HG03342 (cell line): Measurements from ENCODE around the gene HPD.

Experiments used
- ATAC-seq: cut with Tn5 transposase; IDR thresholded peaks from one replicate; pipeline ENCODE4 v1.9.1; 2021; ENCODE audit warnings: mild to moderate bottlenecking, moderate library complexity; ENCODE audit not compliant: unreplicated experiment

Gene HPD

DNA sequence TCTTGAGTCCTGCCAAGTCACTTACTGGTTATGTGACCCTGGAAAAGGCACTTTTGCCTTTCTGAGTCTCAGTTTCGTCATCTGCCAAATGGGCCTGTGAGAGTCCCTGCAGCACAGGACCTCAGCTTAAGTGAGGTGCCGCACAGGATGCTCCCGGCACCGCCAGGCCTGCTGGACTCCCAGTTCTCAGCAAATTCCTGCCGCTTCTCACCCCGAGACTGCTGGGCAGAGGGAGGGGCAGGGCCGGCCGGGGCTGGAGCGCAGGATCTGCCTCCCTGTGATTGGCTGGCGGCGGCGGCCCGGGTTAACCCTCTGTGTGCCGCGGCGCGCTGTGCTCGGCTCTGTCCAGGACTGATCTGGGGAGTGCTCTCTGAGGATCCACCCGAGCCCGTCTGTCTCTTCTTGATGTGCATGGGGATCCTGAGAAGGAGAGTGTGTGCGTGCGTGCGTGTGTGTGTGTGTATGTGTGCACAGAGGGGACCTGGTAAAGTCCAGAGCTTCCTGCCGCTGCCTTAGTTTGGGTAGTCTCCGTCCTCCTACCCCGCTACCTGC lies 46.3 kb downstream of the HPD start:
- no peak for ATAC-seq

DNA sequence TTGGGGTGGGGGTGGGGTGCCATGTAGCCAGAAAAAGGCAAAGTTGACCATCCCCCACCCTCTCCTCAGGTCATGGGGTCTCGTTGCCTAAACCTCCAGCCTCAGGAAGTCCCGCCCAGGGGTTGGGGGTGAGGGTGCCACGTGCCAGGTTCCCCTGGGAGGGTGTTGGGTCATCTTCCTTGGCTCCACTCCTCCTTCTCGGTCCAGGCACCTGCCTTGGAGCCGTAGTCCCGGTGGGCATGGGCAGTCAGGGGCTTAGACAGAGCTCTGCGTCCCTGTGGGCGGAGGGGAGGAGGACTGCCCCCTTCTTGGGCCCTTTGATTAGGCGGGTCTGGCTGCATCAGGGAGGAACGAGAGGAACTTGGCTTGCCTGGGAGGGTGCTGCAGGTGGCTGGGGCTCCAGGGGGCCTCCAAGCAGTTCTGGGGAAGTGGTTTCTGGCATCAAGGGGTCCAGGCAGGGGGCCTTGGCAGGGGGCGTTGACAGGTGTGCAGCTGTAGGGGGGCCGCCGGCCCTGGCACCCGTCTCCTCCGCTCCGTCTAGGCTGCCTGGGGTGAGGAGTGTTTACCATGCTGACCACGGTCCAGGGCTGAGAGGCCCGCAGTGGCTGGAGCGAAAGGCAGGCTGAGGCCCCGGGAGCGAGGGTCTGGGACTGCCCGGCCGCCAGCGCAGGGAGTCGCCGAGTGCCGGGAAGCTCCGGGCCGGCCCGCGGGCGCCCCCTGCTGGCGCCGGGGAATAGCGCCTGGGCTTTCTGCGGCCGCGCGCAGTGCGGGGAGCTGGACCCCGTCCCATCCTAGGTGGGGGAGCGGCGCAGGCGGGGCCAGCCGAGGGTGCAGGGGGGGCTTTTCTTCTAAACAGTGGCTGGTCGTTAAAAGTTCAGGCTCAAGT lies 47.0 kb downstream of the HPD start:
- no peak for ATAC-seq

DNA sequence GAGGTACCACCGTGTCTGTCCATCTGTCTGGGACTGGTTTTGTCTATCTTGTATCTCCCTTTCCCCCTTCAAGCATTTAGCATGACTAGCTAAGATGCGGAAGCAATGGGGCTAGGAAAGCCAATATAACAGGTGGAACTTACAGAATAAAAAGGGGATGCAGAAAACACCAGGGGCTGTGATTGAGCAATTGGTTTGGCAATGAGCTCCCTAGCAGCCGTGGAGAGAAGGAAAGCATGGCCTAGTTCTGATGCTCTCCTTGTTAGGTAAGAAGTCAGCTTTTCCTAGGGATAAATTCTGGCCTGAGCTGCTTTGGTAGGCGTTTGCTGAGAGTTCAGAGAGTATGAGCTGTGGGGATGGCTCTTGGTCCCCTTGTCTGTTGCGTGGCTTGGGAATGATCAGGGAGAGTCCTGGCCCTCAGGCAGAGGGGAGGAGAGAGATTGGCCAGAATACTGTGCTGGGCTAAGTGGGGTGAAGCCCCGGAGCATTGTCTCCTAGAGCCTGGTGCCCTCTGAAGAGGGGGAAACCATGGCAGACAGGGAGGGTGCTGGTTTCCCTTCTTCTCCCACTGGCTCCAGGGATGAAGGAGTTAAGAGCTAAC lies 47.7 kb downstream of the HPD start:
- no peak for ATAC-seq

- ATAC-seq, result no peak
These were observed 48.3 kb downstream of the HPD start for GRCh38 chr12:121810234-121810817.

- ATAC-seq, result no peak
These were observed 48.9 kb downstream of the HPD start for GRCh38 chr12:121809712-121810116.

GRCh38 chr12:121808623-121809022 lies 50.0 kb downstream of the HPD start:
- ATAC-seq, result no peak

DNA sequence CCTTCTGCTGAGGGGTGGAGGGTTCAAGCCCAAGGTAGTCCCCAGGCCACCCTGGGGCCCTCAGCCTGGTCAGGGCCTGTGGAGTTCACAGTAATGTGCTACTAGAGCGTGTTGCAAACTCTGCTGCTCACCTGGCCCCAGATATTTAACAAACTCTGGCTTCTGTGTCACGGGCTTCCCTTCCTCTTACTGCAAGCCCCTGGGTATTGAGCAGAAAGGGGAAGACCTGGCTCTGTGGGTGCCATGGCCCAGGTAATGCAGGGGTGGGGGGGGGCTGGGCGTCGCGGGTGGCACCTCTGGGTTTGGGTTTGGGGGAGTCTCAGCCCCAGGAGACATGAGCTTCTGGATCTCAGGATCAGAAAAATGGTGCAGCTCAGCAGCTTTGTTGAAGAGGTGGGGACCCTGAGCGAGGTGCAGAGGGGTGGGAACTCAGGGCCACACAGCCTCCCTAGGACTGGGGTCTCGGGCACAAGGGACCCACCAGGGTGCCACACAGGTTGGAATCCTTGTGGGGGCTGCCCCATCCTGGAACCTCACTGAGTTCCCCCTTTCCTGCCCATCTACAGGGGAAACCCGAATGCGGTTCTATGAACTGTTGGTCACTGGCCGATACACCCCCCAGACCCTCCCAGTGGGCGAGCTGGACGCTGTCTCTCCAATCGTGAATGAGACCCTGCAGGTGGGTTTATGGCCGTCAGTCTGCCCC lies 50.9 kb downstream of the HPD start:
- no peak for ATAC-seq

GRCh38 chr12:121806546-121807423 lies 51.9 kb downstream of the HPD start:
- no peak for ATAC-seq

- no peak for ATAC-seq
These were observed 52.6 kb downstream of the HPD start for GRCh38 chr12:121806009-121806545.

DNA sequence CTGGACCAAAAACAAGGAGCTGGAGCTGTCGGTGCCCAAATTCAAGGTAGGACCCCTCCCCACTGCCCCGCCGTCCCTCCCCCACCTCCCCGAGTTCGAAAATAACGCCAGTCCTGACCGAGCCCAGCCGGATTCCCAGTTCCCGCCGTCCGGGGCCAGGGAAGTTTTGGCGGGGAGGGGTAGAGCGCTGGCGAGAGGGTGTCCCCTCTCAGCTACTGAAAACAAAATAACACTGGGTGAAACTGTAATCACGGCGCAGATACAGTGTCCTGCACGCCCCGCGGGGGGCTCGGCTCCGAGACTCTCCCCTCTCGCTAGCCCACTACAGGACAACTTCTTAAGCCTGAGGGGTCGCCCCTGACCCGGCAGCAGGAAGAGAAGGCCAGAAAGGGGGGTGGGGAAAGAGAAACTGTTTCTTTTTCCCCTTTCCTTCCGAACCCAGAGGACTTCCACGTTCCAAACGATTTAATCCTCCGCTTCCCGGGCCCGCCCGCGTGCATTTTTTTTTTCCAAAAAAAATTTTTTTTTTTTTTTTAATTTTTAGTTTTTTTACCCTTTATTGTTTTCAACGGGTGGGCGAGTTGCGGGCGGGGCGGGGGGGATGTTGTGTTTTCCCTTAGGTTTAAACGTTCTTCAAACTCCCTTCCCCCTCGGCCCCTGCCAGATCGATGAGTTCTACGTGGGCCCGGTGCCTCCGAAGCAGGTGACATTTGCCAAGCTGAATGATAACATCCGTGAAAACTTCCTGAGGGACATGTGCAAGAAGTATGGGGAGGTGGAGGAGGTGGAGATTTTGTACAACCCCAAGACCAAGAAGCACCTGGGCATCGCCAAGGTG lies 53.3 kb downstream of the HPD start:
- ATAC-seq, result no peak

DNA sequence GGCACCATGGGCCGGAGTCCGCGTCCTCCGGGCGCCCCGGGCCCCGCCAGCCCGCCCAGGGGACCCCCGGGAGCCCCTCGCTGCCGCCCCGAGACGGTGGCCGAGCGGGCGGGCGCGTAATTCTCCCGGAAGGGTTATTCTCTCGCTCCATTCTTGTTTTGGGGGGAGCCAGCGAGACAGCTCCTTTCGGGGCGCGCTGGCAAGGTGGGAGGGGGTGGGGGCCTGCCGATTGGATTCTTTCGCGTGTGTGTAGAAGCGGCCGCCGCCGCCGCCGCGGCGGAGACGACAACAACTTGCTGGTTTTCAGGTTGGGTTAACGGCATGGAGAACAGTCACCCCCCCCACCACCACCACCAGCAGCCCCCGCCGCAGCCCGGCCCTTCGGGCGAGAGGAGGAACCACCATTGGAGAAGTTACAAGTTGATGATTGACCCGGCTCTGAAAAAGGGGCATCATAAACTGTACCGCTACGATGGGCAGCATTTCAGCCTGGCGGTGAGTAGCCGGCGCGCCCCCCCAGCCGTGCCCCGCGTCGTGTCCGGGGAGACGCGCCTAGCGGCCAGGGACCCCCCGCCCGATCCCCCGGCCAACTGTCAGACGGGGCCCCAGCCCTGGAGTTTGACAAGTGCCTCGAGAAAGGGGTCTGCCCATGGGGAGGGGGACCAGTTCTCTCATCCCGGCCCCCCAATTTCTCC lies 54.1 kb downstream of the HPD start:
- ATAC-seq, result no peak

GRCh38 chr12:121803861-121804416 lies 54.7 kb downstream of the HPD start, which contains the start of gene SETD1B:
SETD1B (plus strand) TSS chr12:121804009; CDS start chr12:121804738, 729 bp downstream.
- no peak for ATAC-seq

DNA sequence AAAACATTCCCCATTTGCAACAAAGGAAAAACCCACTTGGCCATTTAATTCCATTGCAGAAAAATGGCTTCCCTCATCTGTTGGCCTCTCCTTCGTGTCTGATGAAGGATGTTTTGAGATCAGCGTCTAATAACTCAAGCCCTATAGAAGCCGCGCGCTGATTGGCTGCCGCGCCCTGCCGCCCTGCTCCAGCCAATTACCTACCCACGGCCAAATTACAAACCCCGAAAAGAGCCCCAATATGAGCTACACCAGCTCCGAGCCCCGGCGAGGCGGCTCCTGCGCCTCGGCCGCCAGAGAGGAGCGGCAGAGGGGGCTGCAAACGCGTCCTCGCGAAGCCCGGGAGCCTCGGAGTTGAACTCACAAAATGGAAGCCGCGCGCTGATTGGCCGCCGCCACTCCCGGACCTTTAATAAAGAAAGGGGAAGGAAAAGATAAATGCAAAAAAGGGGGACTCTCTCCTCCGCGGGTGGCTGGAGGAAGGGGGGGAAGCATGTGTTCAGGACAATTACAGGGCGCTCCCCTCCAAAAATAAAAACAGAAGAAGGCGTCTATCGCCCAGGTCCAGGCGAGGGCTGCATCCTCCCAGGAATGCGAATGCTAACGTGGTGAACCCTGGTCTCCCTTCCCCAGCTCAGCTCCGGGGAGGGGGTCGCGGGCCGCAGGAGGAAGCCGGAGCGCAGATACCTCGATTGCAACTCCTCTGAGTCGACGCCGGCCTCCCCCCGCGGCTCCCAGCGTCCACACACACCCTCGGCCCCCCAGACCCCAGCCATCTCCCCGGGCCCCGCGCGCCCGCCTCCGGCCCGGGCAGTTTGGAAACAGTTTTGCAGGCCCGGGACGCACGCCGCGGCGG lies 55.6 kb downstream of the HPD start:
- ATAC-seq, result peak; percentile 37

GRCh38 chr12:121802485-121802842 lies 56.2 kb downstream of the HPD start:
- ATAC-seq, result no peak

DNA sequence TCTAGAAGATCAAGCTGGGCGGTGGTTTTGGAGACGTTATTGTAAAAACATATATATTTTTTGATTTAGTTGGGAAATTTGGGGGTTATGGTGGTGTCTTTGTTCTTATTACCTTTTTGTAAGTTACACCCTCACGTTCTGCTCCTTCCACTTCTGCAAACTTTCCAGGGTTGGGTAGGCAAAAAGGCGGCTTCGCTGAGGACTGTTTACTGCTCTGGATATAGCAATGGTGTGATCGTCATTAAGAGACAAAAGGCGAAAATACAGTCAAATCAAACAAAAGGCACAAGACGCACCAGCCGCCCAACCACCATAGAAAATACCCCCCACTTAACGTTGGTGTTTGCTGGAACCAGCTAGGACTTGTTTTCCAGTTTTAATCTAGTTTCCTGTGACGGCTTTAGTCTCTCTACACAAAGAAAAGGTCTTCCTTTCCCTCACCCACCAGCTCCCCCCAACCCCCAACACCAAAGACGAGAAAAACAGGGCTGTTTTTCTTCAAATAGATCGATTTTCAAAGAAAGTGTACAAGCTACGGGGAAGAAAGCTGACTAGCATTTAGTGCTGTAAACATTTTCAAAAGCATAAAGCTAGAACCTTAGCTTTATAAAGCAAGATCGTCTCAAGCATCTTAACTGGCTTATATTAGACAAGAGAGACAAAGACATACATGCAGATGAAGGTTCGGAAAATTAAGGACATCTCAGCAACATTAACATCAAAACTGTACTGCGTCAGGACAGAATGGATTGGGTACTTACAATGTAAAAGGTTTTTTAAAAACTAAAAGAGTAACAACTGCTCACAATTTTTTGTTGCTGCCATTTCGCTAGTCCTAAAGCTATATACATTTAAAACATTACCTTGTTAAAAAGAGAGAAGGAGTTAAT lies 56.8 kb downstream of the HPD start:
- no peak for ATAC-seq
